SU-DHL-6 (cell line): ENCODE results near the gene SNW1.

ENCODE experiments used
- CTCF ChIP-seq: fragments of 200-600 bp; sonication (generic); IDR thresholded peaks from one replicate; pipeline ENCODE4 v1.5.1; 2017; ENCODE audit warnings: antibody characterized with exemption, mild to moderate bottlenecking, low read length, moderate library complexity; ENCODE audit not compliant: insufficient read depth, poor library complexity, severe bottlenecking
- EZH2phosphoT487 ChIP-seq: fragments of 200-600 bp; sonication (generic), shearing (Covaris generic); conservative IDR thresholded peaks from 2 replicates; pipeline ENCODE4 v1.6.1; 2018; ENCODE audit warnings: mild to moderate bottlenecking, antibody characterized with exemption, low read length, moderate library complexity, mixed read lengths

- TF ChIP-seq CTCF (no peak), EZH2phosphoT487 (no peak)
These were observed 38.7 kb downstream of the SNW1 start for GRCh38 chr14:77722301-77722700.
